T-helper 2 cell (primary cell): ENCODE measurements around the gene LAMTOR5.

Experiments used
- DNase-seq, 5 experiments: peaks; one replicate each; pipeline versions ENCODE4 v3.0.0 to v3.0.0-alpha.2; 2012 to 2022

Gene LAMTOR5

DNA sequence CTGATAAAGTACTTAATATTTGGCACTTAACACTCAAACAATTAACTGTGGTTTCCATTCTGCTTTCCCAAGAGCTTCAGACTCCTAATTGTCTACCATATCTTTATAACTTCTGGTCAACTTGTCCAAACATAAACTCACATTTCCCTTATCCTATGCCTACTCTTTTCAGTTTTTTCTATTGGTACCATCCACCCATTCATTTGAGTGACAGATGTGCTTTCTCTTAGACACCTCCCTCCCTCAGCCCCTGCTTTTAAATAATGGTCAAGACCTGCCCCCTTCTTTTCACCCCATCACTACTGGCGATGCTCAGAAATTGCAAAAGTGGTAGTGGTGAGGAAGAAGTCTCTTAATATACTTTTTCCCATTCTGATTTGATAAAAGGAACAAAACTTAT, 22.1 kb downstream of the LAMTOR5 start:
- no peak for DNase-seq

DNA sequence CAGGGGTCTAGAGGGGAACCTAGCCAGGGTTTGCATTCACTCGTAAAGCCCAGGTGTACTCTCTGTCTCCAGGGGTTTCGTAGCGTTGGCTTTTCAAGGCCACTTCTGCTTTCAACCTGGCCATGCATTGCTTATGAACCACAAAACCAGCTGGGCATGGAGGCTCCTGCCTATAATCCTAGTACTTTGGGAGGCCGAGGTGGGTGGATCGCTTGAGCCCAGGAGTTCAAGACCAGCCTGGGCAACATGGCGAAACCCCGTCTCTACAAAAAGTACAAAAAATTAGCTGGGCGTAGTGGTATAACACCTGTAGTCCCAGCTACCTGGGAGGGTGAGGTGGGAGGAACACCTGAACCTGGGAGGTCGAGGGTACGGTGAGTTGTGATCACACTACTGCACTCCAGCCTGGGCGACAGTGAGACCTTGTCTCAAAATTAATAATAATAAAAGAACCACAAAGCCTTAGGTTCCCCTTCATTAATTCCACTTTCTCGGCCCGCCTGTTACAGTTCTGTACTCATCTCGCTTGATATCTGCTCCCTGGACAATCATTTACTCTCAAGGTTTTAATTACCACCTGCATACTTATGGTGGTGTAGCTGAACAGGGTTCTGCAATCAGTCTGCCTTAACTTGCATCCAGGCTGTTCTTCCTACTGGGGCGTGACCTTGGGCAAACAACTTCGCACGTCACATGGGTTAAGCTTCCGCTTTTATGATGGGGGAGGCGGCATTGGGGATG, 22.7 kb downstream of the LAMTOR5 start:
- no peak for DNase-seq

DNA sequence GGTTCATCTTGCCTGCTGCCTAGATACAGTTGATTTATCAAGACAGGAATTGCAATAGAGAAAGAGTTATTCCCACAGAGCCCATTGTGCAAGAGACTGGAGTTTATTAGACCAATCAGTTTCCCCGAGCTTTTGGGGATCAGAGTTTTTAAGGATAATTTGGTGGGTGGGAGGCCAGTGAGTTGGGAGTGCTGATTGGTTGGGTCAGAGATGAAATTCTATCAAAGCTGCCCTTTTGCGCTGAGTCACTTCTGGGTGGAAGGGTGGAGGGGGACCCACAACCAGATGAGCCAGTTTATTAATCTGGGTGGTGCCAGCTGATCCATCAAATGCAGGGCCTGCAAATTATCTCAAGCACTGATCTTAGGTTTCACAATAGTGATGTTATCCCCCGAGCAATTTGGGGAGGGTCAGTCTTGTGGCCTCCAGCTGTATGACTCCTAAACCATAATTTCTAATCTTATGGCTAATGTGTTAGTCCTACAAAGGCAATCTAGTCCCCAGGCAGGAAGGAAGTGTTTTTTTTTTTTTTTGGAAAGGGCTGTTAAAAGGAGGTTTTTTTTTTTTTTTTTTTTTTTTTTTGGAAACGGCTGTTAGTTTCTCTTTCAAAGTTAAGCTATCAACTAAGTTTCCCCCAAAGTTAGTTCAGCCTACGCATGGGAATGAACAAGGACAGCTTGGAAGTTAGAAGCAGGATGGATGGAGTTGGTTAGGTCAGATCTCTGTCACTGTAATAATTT, 24.1 kb downstream of the LAMTOR5 start:
- no peak for DNase-seq

DNA sequence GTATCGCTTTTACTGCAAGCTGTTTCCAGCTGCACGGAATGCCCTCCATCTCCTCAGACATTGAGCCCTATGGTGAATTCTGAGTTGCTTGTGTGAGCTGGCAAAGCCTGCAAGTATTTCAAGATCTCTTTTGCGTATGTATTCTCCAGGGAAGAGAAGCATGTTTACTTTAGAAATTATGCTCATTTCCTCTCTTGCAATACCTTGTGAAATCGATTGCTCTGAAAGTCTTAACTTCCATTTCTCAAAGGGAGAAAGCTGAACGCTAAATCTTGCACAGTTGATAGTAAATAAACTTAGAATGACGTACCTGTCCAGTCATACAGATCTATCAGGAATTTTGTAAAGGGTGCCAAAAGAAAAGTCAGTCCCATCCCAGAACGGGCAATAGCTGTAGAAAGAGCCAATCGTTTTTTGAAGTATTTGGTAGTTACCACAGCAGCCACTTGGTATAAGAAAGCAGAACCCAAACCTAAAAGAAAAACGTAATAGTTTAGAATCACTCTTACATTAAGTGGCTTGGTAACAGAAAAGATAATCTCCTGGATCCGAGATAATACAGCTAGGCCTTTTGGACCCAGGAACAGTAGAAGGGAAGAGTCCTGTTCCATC, 26.7 kb downstream of the LAMTOR5 start:
- DNase-seq: no peak

DNA sequence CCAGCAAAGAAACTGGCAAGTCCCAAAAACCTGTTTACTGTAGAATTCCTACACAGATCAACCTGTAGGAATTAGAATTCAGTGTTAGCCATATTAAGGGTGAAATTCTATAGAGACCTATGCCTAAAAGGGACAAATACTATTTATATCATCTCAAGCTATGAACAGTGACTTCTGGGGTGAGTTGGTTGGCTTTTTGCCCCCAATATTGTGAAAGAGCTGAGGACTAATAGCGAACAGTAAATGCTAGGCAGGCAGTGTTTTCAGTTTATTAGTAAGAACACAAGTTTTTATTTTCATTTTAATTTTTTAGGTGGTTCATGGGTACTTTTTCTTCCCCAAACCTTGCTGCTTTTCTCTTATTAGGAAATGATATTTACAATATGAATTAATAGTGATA, 32.0 kb downstream of the LAMTOR5 start:
- no peak for DNase-seq

DNA sequence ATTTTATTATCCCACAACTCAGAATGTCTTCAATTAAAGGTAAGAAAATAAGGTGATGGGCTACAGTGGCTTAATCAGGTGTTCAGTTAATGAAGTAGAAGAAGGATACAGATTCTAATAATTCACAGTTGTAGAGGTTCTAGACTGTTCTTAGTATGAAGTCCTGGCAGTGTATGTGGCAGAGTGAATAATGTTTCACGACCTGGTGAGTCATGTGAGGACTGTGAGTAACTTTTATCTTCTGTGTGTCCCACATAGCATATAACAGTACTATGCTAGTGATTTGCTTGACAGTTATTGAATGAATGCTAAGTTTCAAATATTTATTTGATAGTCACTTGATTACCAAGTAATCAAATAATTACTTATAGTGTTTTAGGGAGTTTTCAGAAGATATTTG, 36.7 kb downstream of the LAMTOR5 start:
- DNase-seq: peak in 1 of 5 experiments; percentile 34

DNA sequence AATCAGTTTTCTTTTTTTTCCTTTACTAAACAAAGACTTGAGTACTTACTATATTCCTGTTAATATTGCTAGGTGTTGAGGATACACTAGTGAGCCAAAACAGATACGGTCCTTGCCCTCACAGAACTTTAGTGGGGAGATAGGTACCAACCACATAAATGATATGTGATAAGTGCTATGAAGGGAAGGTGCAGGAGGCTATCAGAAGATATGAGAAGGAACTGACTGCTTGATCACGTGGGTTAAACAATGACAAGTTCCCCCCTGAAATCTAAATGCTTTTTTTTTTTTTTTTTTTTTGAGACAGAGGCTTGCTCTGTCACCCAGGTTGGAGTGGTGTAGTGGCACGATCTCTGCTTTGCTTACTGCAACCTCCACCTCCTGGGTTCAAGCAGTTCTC, 43.3 kb downstream of the LAMTOR5 start:
- DNase-seq: no peak

DNA sequence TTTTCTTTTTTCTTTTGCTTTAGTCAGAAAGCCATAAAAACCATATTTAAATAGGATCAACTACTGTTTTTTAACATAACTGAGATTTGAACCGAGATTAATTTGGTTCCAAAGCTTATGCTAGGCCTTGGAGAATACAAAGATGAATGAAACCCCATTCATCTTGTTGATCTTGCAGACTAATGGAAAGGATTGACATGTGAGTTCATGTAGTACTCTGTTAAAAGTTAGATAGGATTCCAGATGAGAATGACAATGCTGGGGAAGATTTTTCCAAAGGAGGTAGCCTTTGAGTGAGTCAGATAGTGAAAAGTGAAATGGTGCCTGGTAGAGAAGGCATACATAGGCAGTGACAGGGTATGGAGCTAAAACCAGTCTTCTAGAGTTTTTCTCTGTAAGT, 45.6 kb downstream of the LAMTOR5 start:
- DNase-seq: no peak

DNA sequence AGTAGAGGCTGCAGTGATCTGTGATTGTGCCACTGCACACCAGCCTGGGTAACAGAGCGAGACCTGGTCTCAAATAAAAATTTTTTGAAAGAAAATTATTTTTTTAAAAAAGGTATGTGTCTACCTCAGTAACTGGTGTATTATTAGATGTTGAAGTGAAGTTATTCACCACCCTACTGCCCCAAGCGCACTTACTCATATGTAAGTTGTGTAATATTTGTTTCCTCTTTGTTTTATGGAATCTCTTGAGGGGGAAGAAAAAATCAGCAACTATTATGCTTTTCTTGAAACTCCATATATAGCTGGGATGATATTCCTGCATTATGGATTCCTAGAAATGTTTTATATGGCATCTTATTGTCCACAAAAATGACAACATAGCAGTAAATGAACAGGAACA, 47.1 kb downstream of the LAMTOR5 start:
- DNase-seq: no peak

DNA sequence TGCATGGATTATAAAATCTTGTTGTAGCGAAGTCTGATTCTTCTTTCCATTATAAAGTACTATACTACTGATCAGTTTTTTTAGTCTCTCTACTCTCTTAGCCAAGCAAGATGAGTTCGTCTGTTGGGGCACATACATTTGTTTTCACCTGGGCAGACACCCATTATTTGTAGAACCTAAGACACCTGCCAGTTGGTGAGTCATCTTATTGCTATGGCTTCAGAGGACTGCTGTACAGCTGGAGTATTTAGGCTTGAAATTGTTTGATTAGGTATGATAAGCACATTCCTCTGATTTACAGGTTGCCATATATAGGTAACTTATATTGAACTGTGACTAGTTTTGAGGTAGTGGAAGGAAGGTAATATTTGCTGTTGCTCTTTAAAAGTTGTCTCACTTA, 51.1 kb downstream of the LAMTOR5 start:
- DNase-seq: no peak

DNA sequence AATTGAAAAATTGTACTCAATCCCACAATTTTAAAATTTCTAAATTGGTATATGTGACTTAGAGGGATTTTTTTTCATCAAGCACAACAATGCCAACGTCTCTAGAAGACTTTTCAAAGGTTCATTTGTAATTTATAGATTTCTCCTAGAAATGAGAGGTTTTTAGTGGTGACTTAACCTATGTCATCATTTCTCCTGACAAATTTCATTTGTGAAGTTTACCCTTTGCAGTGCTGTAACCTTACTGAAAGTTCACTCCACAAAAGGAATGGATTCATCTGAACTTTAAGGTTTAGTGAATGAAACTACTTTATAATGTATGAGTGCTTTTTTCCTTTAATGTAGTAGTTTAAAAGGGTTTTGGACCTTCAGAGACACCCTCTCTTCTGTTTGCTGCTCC, 52.2 kb downstream of the LAMTOR5 start:
- no peak for DNase-seq
